HG03097 (cell line): ENCODE data around the gene ABITRAM.
"Not testable (repeated sequence)": the region's sequence is repeated elsewhere in the genome, so short reads cannot be mapped to it uniquely, and the experiment has no call there.

Experiments used
- ATAC-seq: cut with Tn5 transposase; IDR thresholded peaks from one replicate; pipeline ENCODE4 v1.9.1; 2021; ENCODE audit not compliant: unreplicated experiment, low FRiP score

ABITRAM gene

DNA sequence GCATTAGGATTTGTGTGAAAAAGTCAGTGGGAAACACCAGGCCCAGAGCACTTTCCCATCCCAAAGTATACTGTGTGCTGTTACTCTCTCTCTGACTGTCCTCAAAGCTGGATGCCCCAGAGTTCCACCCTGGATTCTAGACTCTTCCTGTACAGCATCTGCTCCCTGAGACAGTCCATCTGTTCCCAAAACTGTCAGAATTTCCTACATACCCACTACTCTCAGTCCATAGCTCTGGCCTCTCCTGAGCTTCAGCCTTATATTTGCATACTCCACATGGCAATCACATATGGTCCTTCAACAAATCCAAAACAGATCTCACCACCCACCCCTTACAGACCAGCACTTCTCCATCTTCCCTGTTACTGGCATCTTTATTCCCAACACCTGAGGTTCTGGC, 9.7 kb upstream of the ABITRAM start:
- no peak for ATAC-seq

DNA sequence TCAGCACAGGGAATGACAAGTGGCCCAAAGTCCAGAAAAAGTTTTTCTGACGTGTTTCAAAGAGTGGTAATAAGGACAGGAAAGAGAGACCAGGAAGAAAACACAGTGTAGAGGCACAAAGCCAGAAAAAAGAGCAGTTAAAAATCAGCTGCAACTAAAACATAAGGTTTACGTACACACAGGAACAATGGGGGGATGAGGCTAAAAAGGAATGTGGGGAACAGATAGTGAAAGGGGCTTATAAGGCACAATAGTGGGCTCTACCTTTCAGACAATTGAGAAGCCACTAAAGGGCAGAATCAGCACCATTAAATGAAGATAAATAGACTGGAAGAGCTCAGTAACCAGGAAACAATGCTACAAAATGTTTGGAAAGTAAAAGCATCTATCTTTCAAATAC, 5.8 kb upstream of the ABITRAM start:
- ATAC-seq: no peak

DNA sequence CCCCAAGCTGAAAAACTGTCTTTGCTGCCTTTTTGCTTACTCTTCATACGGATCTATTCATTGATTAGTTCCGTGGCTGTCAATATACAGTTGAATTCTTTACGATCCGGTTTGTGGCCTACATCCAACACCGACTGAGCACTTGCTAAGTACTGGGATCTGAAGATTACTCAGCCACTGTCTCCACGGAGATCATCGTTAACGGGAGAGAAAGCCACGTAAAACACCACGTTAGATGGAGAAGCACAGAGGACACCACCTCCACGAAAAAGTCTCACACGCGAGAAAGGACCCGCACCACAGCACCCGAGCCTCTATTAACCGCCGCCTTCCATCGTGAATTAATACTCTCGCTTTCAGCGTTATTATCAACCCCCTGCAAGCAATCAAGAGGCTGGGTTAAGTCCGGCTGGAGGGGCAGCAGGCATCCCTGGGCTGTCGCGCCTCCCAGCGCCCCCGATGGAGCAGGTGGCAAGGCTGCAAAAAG, 926 bp upstream of the ABITRAM start:
- no peak for ATAC-seq

GRCh38 chr9:108933718-108934322, 380 bp upstream of the ABITRAM start, which contains the start of gene ELP1:
ELP1 (minus strand) TSS chr9:108934124; CDS start chr9:108931146, 2,978 bp downstream.
- peak; percentile 90 for ATAC-seq

DNA sequence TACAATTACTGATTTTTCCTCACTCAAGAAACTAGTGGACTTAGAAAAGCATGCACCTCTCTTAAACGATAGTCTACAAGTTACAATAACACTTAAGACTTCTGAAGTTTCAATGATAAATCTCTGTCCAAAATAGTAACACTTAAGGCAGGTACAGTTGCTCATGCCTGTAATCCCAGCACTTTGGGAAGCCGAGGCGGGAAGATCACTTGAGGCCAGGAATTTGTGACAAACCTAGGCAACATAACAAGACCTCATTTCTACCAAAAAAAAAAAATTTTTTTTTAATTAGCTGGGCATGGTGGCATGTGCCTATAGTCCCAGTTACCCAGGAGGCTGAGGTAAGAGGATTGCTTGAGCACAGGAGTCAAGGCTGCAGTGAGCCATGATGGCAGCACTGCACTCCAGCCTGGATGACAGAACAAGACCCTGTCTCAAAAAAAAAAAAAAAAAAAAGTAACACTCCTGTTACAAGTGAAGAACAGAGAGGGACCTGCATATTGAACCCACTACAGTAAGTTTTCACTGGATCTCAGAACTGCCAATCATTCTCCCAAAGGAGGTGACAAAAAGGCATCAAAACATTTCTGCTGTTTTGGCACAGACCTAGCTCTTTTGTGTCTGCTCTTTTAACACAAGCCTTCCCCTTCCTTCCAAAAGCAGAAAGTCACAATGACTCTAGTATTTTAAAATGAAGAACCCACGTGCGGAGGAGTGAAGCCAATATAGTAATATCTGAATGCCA, 3.5 kb downstream of the ABITRAM start:
- ATAC-seq: no peak

GRCh38 chr9:108939975-108940374, 5.8 kb downstream of the ABITRAM start:
- no peak for ATAC-seq

GRCh38 chr9:108950168-108950567, 16.0 kb downstream of the ABITRAM start:
- no peak for ATAC-seq

GRCh38 chr9:108951578-108951977, 17.4 kb downstream of the ABITRAM start:
- no peak for ATAC-seq

GRCh38 chr9:108953983-108954574, 19.9 kb downstream of the ABITRAM start:
- ATAC-seq: no peak

- no peak for ATAC-seq
Measured at GRCh38 chr9:108956022-108956630, 21.9 kb downstream of the ABITRAM start.

DNA sequence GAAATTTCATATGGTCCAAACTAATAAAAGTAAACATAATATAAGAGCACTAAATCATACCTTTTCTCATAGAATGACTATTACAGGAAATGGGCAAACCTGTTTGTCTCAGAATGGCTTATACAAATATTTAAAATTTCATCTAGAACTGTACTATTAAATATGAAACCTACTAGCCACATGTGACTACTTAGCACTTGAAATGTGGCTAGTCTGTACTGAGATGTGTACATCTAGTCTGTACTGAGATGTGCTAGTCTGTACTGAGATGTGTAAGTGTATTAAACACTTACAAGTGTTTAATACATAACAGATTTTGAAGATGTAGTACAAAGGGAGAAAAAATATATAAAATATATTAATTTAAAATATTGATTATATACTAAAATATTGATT, 22.4 kb downstream of the ABITRAM start:
- ATAC-seq: no peak

DNA sequence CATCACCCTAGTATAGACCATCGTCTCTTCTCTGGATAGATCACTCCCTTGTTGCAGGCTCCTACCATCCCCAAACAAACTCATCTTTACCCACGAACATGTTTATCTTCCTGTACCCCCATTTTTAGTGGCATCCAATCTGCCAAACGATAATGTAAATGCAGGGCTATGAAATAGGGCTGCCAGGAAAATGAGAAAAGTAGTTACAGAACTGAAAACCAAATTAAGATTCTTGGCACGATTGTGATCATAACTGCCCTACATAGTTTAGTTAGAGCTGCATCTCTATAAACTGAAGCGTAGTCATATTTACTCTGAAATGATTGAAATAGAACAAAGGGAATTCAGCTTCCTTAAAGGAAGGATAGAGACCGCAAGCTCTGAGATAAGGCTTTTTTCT, 26.1 kb downstream of the ABITRAM start:
- no peak for ATAC-seq

DNA sequence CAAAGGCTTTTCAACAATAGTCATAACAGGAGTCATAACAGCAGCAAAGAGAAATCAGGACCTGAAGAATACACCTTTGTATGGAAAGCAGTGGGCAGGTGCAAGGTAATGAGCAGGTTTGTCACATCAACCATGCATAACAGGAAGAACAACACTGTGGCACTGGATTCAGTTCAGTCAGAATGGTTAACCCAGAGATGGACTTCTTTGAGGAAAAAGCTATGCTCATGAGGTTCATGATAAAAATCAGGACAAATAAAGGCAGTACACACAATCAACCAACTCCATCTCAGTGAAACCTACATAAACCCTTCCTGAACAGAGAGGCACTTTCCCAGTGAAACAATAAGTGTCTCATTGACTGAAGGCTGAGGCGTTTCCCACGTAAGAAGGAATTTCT, 27.0 kb downstream of the ABITRAM start:
- ATAC-seq: no peak

GRCh38 chr9:108963459-108964143, 29.4 kb downstream of the ABITRAM start:
- ATAC-seq: no peak

- ATAC-seq: no peak
Measured at GRCh38 chr9:108967916-108968315, 33.7 kb downstream of the ABITRAM start.

DNA sequence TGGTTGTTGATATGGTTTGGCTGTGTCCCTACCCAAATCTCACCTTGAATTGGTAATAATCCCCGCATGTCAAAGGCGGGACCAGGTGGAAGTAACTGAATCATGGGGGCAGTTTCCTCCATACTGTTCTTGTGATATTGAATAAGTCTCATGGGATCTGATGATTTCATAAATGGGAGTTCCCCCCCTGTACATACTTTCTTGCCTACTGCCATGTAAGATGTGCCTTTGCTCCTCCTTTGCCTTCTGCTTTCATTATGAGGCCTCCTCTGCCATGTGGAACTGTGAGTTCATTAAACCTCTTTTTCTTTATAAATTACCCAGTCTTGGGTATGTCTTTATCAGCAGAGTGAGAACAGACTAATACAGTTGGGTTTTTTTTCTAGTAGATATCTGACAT, 37.2 kb downstream of the ABITRAM start:
- ATAC-seq: not testable (repeated sequence)

DNA sequence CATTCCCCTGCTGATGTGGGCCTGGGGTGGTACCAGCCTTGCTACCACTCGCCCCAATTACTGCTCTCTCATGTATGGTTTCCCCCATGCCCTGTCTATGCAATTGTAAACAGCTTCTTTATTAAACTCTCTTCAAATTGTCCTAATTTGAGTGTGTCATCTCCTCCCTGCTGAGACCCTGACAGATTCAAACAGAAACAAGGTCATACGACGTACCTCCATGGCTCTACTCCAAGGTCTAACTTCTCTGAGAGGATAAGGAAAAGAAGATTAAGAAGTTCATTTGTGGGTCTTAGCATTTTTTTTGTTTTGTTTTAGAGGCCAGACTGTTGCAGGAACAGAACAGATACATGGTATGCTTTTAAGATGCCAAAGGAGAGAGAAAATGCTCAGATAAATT, 38.0 kb downstream of the ABITRAM start:
- ATAC-seq: no peak

- no peak for ATAC-seq
Measured at GRCh38 chr9:108972626-108973209, 38.5 kb downstream of the ABITRAM start.

- ATAC-seq: no peak
Measured at GRCh38 chr9:108973895-108974294, 39.7 kb downstream of the ABITRAM start.

DNA sequence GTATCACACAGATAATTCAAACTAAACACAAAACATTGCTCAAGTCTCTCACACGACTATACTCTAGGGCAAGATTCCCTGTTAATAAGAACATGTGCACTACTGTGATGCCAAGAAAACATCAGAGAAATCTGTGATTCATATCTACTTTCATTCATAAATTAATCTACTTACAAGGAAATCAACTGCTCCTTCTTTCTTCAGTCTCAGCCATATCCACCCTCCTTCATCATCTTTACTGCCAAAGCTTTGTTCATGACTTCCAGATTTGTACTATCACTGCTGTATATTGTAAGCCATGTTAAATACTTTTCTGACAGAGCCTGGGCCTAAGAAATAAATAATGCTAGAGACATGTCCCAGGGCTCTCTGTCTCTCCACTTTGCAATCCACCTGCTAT, 44.0 kb downstream of the ABITRAM start:
- no peak for ATAC-seq
